T-helper 1 cell treated with Interleukin-12 subunit alpha and Interleukin-12 subunit beta and Interleukin-4 antibody, amounts not matched to agents 30 μg/mL and 1 μg/mL, for 36 hours (primary cell): ENCODE results near the gene ADGRB3.
"Not testable (repeated sequence)": the region's sequence is repeated elsewhere in the genome, so short reads cannot be mapped to it uniquely, and the experiment has no call there.

Experiments
- H3K27ac Mint-ChIP-seq: one replicate; pipeline ENCODE4 v1.8.0; 2021; ENCODE audit warnings: mild to moderate bottlenecking, mixed read lengths
- H3K27me3 Mint-ChIP-seq: one replicate; pipeline ENCODE4 v1.8.0; 2021; ENCODE audit warnings: low read depth, mixed read lengths
- H3K36me3 Mint-ChIP-seq: one replicate; pipeline ENCODE4 v1.8.0; 2021; ENCODE audit warnings: low read depth, mixed read lengths
- H3K4me1 Mint-ChIP-seq: one replicate; pipeline ENCODE4 v1.8.0; 2021; ENCODE audit warnings: low read depth, mixed read lengths
- H3K4me3 Mint-ChIP-seq: one replicate; pipeline ENCODE4 v1.8.0; 2021; ENCODE audit warnings: mild to moderate bottlenecking, moderate library complexity, mixed read lengths
- H3K9me3 Mint-ChIP-seq: one replicate; pipeline ENCODE4 v1.8.0; 2021; ENCODE audit warnings: mixed read lengths

Gene ADGRB3

DNA sequence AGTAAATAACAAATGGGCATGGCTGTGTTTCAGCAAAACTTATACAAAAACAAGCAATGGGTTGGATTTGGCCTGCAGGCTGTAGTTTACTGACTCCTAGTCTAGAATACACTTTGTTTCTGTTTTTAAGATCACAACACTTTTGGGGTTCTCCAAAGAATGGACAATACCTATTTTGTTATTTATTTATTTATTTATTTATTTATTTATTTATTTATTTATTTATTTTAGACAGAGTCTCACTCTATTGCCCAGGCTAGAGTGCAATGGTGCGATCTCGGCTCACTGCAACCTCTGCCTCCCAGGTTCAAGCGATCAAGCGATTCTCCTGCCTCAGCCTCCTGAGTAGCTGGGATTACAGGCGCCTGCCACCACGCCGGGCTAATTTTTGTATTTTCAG is 346.6 kb downstream of the ADGRB3 start:
- H3K9me3 Mint-ChIP-seq, H3K4me1 Mint-ChIP-seq, H3K4me3 Mint-ChIP-seq, H3K27me3 Mint-ChIP-seq, H3K36me3 Mint-ChIP-seq, H3K27ac Mint-ChIP-seq: not testable (repeated sequence)

- H3K27me3 Mint-ChIP-seq, result no peaks in the 10 kb centered on the region
- no peak overlapping the region for H3K4me3 Mint-ChIP-seq
- no peaks in the 10 kb centered on the region for H3K4me1 Mint-ChIP-seq
- H3K36me3 Mint-ChIP-seq, result no peaks in the 10 kb centered on the region
- H3K27ac Mint-ChIP-seq, result no peak overlapping the region
- H3K9me3 Mint-ChIP-seq, result no peaks in the 10 kb centered on the region
These were observed 353.6 kb downstream of the ADGRB3 start for GRCh38 chr6:68988698-68989097.

DNA sequence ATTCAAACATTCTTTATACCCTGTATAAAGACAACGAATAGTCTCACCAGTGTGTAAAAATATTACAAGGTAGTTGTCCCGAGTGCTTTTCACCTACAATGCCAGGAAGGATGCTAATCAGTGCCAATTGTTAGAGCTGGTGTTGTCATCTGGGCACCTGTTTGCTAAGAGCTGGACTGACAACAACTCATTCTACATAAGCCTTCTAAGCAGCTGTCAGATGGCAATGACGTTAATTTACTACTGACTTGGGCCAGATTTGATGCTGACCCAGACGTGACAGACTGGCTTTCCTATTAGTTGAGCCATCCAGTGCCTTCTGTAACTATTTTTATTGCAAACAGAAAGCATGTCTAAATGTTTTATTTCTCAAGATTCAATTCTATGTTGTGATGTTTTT is 355.2 kb downstream of the ADGRB3 start:
- Mint-ChIP-seq H3K4me3 (no peak overlapping the region), H3K4me1 (no peaks in the 10 kb centered on the region), H3K27ac (no peak overlapping the region), H3K27me3 (no peaks in the 10 kb centered on the region), H3K9me3 (no peaks in the 10 kb centered on the region), H3K36me3 (no peaks in the 10 kb centered on the region)

DNA sequence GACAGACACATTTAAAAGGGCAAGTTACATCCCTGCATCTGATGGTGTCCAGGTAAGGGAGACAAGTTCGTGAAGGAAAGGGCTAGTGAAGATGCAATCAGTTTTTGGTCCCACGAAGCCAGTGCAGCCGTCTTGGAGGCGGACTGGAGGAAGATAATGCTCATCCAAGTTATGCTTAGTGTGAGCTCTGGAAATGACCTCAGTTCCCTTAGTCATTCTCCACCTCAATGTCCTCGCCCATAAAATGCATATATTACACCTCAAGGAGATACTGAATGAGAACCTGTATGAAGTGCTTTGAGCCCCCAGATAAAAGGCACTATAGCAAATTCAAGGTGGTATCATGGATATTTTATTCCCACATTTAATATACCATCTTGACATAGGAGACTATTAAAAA is 358.8 kb downstream of the ADGRB3 start:
- Mint-ChIP-seq H3K27ac (no peak overlapping the region), H3K9me3 (no peaks in the 10 kb centered on the region), H3K4me3 (no peak overlapping the region), H3K36me3 (no peaks in the 10 kb centered on the region), H3K27me3 (no peaks in the 10 kb centered on the region), H3K4me1 (no peaks in the 10 kb centered on the region)

DNA sequence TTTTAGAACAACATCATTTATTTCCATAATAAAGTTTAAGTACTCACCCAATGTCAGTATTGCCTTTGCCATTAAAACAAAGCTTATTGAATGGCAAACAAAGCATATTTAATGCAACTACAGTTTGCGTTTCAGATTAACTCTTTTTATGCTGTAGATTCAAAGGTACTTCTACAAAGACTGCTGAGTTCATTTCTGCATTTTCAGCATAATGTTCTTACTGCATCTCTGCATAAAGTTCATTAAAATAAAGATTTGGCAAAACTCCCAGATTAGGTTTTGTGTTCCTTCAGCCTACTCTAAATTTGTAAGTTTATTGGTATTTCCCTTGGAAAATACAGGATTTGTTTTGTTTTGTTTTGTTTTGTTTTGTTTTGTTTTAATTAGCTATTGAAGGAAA is 359.4 kb downstream of the ADGRB3 start:
- no peak overlapping the region for H3K4me3 Mint-ChIP-seq

GRCh38 chr6:69005199-69005598 is 370.1 kb downstream of the ADGRB3 start:
- H3K9me3 Mint-ChIP-seq, result no peaks in the 10 kb centered on the region
- no peaks in the 10 kb centered on the region for H3K36me3 Mint-ChIP-seq
- no peaks in the 10 kb centered on the region for H3K4me1 Mint-ChIP-seq
- H3K4me3 Mint-ChIP-seq, result no peak overlapping the region
- no peak overlapping the region for H3K27ac Mint-ChIP-seq
- H3K27me3 Mint-ChIP-seq, result no peaks in the 10 kb centered on the region

More for the DNA sequence above, 359.4 kb downstream of the ADGRB3 start:
- no peaks in the 10 kb centered on the region for H3K9me3 Mint-ChIP-seq
- H3K27ac Mint-ChIP-seq, result no peak overlapping the region
- no peaks in the 10 kb centered on the region for H3K27me3 Mint-ChIP-seq
- no peaks in the 10 kb centered on the region for H3K36me3 Mint-ChIP-seq
- H3K4me1 Mint-ChIP-seq, result no peaks in the 10 kb centered on the region

- Mint-ChIP-seq H3K4me3 (no peak overlapping the region), H3K27me3 (no peaks in the 10 kb centered on the region), H3K9me3 (no peaks in the 10 kb centered on the region), H3K27ac (no peak overlapping the region), H3K36me3 (no peaks in the 10 kb centered on the region), H3K4me1 (no peaks in the 10 kb centered on the region)
These were observed 372.7 kb downstream of the ADGRB3 start for GRCh38 chr6:69007781-69008180.

DNA sequence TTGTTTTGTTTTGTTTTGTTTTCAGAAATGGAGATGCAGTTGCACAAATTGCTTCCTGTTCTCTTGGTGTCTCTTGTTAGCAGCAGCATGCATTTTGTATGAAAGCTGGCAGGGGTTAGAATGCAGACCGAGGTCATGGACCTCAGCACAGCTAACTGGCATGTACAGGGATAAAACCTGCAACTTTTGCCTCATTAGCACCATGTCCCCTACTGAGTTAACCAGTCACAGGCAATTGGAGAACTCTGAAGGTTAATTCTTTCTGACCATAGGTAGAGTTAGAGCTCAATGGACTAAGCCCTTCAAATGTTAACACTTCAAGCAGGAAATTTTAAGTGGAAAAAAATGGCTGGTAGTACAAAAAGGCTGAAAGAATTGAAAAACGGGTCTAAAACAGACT is 377.1 kb downstream of the ADGRB3 start:
- no peak overlapping the region for H3K4me3 Mint-ChIP-seq
- no peak overlapping the region for H3K27ac Mint-ChIP-seq
- H3K9me3 Mint-ChIP-seq, result no peaks in the 10 kb centered on the region
- no peaks in the 10 kb centered on the region for H3K27me3 Mint-ChIP-seq
- no peaks in the 10 kb centered on the region for H3K4me1 Mint-ChIP-seq
- no peaks in the 10 kb centered on the region for H3K36me3 Mint-ChIP-seq

- H3K36me3 Mint-ChIP-seq, result no peaks in the 10 kb centered on the region
- no peak overlapping the region for H3K4me3 Mint-ChIP-seq
- H3K9me3 Mint-ChIP-seq, result no peaks in the 10 kb centered on the region
- no peaks in the 10 kb centered on the region for H3K4me1 Mint-ChIP-seq
- no peaks in the 10 kb centered on the region for H3K27me3 Mint-ChIP-seq
- no peak overlapping the region for H3K27ac Mint-ChIP-seq
These were observed 377.8 kb downstream of the ADGRB3 start for GRCh38 chr6:69012876-69013275.

DNA sequence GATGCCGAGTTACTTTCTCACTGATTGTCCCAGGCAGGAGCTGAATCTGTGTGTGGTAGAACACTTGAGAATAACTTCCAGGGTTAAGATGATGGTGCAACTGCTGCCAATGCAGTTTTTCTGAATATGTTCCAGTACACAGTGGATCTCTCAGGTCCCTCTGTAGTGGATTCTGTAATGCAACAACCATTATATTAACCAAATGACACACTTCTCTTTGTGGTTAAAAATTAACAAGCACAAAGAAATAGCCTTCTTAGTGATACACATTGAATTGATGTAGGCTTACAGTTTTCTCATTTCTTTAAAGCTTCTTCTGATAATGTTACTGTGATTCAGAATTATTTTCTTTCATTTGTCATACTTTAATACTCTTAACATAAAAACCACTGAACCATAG is 383.8 kb downstream of the ADGRB3 start:
- Mint-ChIP-seq H3K36me3 (no peaks in the 10 kb centered on the region), H3K9me3 (no peaks in the 10 kb centered on the region), H3K4me3 (no peak overlapping the region), H3K27ac (no peak overlapping the region), H3K4me1 (no peaks in the 10 kb centered on the region), H3K27me3 (no peaks in the 10 kb centered on the region)

GRCh38 chr6:69019832-69020231 is 384.8 kb downstream of the ADGRB3 start:
- H3K9me3 Mint-ChIP-seq, result no peaks in the 10 kb centered on the region
- no peak overlapping the region for H3K4me3 Mint-ChIP-seq

DNA sequence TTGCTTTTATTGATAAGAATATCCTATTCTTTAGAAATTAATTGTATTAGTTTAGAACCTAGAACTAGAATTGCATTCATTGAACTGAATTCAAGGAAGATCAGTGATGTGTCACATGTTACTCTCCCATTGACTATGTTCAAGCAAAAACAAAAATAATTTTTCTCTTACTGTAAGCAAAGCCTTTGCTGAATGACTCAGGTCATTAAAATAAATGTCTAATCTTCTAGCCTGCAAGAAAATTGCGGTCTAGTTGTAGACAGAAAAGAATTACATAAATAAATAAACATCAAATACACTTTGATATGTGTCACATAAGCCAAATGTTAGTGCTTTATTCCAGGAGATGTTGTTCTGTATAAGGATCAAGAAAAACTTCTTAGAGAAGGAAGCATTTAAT is 387.9 kb downstream of the ADGRB3 start:
- no peaks in the 10 kb centered on the region for H3K27me3 Mint-ChIP-seq
- no peaks in the 10 kb centered on the region for H3K9me3 Mint-ChIP-seq
- no peak overlapping the region for H3K4me3 Mint-ChIP-seq

More at GRCh38 chr6:69019832-69020231, 384.8 kb downstream of the ADGRB3 start:
- Mint-ChIP-seq H3K27me3 (no peaks in the 10 kb centered on the region), H3K4me1 (no peaks in the 10 kb centered on the region), H3K36me3 (no peaks in the 10 kb centered on the region), H3K27ac (no peak overlapping the region)

GRCh38 chr6:69026243-69026642 is 391.2 kb downstream of the ADGRB3 start:
- no peaks in the 10 kb centered on the region for H3K27me3 Mint-ChIP-seq
- no peaks in the 10 kb centered on the region for H3K4me1 Mint-ChIP-seq
- H3K9me3 Mint-ChIP-seq, result no peaks in the 10 kb centered on the region
- no peaks in the 10 kb centered on the region for H3K36me3 Mint-ChIP-seq
- no peak overlapping the region for H3K27ac Mint-ChIP-seq
- no peak overlapping the region for H3K4me3 Mint-ChIP-seq

More for the DNA sequence above, 387.9 kb downstream of the ADGRB3 start:
- Mint-ChIP-seq H3K27ac (no peak overlapping the region), H3K36me3 (no peaks in the 10 kb centered on the region), H3K4me1 (no peaks in the 10 kb centered on the region)

DNA sequence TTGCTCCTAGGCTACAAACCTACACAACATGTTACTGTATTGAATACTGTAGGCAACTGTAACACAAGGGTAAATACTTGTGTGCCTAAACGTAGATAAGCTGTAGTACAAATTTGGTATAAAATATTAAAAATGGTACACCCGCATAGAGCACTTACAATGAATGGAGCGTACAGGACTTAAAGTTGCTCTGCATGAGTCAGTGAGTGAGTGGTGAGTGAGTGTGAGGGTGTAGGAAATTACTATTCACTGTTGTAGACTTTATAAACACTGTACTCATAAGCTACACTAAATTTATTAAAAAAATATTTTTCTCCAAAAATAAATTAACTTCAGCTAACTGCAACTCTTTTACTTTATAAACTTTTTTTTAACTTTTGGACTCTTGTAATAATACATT is 391.6 kb downstream of the ADGRB3 start:
- H3K4me1 Mint-ChIP-seq, result no peaks in the 10 kb centered on the region
- no peak overlapping the region for H3K27ac Mint-ChIP-seq
- H3K4me3 Mint-ChIP-seq, result no peak overlapping the region
- no peaks in the 10 kb centered on the region for H3K36me3 Mint-ChIP-seq
- no peaks in the 10 kb centered on the region for H3K9me3 Mint-ChIP-seq
- H3K27me3 Mint-ChIP-seq, result no peaks in the 10 kb centered on the region

DNA sequence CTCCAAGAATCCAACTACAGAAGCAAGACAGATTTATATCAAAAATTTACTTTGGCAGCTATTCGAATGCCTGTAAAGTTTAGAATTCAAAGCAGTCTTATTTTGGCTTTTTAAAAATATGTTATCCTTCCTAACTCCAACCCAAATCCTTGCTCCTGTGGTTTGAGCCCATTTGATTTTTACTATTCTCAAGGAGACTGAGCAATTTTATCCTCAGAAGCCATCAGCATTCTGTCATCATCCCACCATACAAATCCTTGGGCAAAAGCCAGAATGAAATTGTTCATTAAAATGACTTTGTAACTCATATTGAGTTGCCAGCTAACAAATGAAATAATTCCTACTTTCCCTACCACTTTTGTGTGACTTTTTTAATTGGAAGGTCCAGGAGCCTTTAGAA is 392.8 kb downstream of the ADGRB3 start:
- Mint-ChIP-seq H3K4me1 (no peaks in the 10 kb centered on the region), H3K36me3 (no peaks in the 10 kb centered on the region), H3K27ac (no peak overlapping the region), H3K4me3 (no peak overlapping the region), H3K9me3 (no peaks in the 10 kb centered on the region), H3K27me3 (no peaks in the 10 kb centered on the region)

GRCh38 chr6:69038841-69039240 is 403.8 kb downstream of the ADGRB3 start:
- Mint-ChIP-seq H3K4me3 (no peak overlapping the region), H3K4me1 (no peaks in the 10 kb centered on the region), H3K27me3 (no peaks in the 10 kb centered on the region), H3K36me3 (no peaks in the 10 kb centered on the region), H3K27ac (no peak overlapping the region), H3K9me3 (no peaks in the 10 kb centered on the region)
